Prostate gland (tissue), 2 donors: ENCODE data around the gene CHRND.

Experiments
- POLR2A ChIP-seq: fragments of 450-650 bp; IDR thresholded peaks from one replicate; pipeline ENCODE4 v1.6.1; 2016; ENCODE audit warnings: antibody characterized with exemption, mild to moderate bottlenecking
- POLR2AphosphoS5 ChIP-seq: sonication (generic); formaldehyde crosslinking; IDR thresholded peaks from one replicate; pipeline ENCODE4 v1.6.1; 2017; ENCODE audit warnings: antibody characterized with exemption
- TF ChIP-seq, protein P1 (sequence below), 4 experiments: fragments of 200-600 bp in 2 of 4; fragments of 450-650 bp in 2 of 4; sonication (generic) in 2 of 4; IDR thresholded peaks; 1 replicate in 3 of 4; 2 replicates in 1 of 4; pipeline ENCODE4 v1.5.1; 2016 to 2019; ENCODE audit warnings: antibody characterized with exemption in 4 of 4, mild to moderate bottlenecking in 2 of 4, moderate library complexity in 2 of 4

DNA sequence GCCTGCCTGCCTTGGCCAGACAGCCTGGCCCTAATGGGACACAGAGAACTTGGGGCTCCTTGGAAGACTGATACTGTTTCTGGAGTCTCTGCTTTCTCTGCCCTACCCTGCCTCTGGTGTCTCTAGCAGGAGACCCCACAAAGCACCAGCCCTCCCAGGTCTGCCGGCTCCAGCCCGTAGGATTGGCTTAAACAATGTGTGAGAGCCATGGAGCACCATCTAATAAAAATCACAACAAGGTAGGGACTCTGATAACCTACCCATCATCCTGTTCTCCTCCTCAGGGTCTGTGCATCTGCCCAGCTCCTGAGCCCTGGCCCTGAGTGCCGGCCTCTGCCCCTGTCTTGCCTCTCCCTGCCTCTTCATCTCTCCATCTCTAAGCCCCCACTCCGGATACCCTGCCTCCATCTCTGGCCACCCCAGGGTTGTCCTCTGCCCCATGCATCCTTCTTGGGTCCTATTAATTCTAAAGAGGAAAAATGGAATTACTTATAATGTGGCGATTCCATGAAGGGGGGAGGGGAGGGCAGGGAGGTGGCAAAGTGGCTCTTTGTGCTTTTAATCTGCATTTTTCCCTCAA, 37.1 kb upstream of the CHRND start:
- TF ChIP-seq, protein P1, sequence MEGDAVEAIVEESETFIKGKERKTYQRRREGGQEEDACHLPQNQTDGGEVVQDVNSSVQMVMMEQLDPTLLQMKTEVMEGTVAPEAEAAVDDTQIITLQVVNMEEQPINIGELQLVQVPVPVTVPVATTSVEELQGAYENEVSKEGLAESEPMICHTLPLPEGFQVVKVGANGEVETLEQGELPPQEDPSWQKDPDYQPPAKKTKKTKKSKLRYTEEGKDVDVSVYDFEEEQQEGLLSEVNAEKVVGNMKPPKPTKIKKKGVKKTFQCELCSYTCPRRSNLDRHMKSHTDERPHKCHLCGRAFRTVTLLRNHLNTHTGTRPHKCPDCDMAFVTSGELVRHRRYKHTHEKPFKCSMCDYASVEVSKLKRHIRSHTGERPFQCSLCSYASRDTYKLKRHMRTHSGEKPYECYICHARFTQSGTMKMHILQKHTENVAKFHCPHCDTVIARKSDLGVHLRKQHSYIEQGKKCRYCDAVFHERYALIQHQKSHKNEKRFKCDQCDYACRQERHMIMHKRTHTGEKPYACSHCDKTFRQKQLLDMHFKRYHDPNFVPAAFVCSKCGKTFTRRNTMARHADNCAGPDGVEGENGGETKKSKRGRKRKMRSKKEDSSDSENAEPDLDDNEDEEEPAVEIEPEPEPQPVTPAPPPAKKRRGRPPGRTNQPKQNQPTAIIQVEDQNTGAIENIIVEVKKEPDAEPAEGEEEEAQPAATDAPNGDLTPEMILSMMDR (IDR thresholded peaks at IDR 0.05): no peak
- no peak for TF ChIP-seq POLR2AphosphoS5
- TF ChIP-seq POLR2A: no peak
